GM20431 (cell line): ENCODE results near the gene MRPL9.

Experiments
- in situ Hi-C: fragments of 300-500 bp; cut with MseI, MboI; formaldehyde crosslinking; loops from one replicate; pipeline ENCODE4 v1.15.0; 2020; ENCODE audit warnings: low sequenced_read_pairs; ENCODE audit not compliant: unreplicated experiment

The MRPL9 gene

GRCh38 chr1:151762941-151763921 is at the start of gene MRPL9:
Gene MRPL9 (minus strand): TSS chr1:151763496. CDS start chr1:151763479, 17 bp downstream.
- in situ Hi-C loops = no loop called here

GRCh38 chr1:151811181-151811580 is 47.9 kb upstream of the MRPL9 start:
- in situ Hi-C loops = no loop called here

GRCh38 chr1:151809985-151810556 is 46.8 kb upstream of the MRPL9 start:
- in situ Hi-C loops = no loop called here

GRCh38 chr1:151809290-151809984 is 46.1 kb upstream of the MRPL9 start:
- in situ Hi-C loops = no loop called here

- in situ Hi-C loops = no loop called here
Measured at GRCh38 chr1:151807766-151808165, 44.5 kb upstream of the MRPL9 start.

GRCh38 chr1:151807131-151807530 is 43.8 kb upstream of the MRPL9 start:
- in situ Hi-C loops = no loop called here

- in situ Hi-C loops = no loop called here
Measured at GRCh38 chr1:151806170-151806569, 42.9 kb upstream of the MRPL9 start.

GRCh38 chr1:151805066-151805820 is 41.9 kb upstream of the MRPL9 start, which contains the start of gene LINGO4:
Gene LINGO4 (minus strand): TSS chr1:151805419. CDS start chr1:151802704, 2,715 bp downstream.
- in situ Hi-C loops = no loop called here

- in situ Hi-C loops = no loop called here
Measured at GRCh38 chr1:151803915-151804314, 40.6 kb upstream of the MRPL9 start.

GRCh38 chr1:151803164-151803563 is 39.9 kb upstream of the MRPL9 start:
- in situ Hi-C loops = no loop called here

- in situ Hi-C loops = no loop called here
Measured at GRCh38 chr1:151802372-151802771, 39.1 kb upstream of the MRPL9 start.

GRCh38 chr1:151801846-151802245 is 38.5 kb upstream of the MRPL9 start:
- in situ Hi-C loops = no loop called here

GRCh38 chr1:151801310-151801820 is 38.1 kb upstream of the MRPL9 start:
- in situ Hi-C loops = no loop called here

GRCh38 chr1:151800830-151801229 is 37.5 kb upstream of the MRPL9 start:
- in situ Hi-C loops = no loop called here

GRCh38 chr1:151799179-151800022 is 36.1 kb upstream of the MRPL9 start:
- in situ Hi-C loops = no loop called here

- in situ Hi-C loops = no loop called here
Measured at GRCh38 chr1:151798571-151798970, 35.3 kb upstream of the MRPL9 start.

- in situ Hi-C loops = no loop called here
Measured at GRCh38 chr1:151790940-151791651, 27.8 kb upstream of the MRPL9 start.
